Hepatocyte (in vitro differentiated cells): ENCODE results near the gene CDC42BPG. TPM values are rescaled to one million over a fixed set of nuclear protein-coding genes. Genes with fewer than 3 reads are reported as not detected.

Source experiments
- DNase-seq: peaks from one replicate; pipeline ENCODE4 v3.0.0-alpha.2; 2016; ENCODE audit warnings: low spot score
- H2AFZ ChIP-seq: fragments of 200-600 bp; sonication (generic); 2 replicates; pipeline ENCODE4 v1.6.0; 2016; ENCODE audit warnings: antibody characterized with exemption, mild to moderate bottlenecking
- H3K27ac ChIP-seq: fragments of 200-600 bp; sonication (generic); 2 replicates; pipeline ENCODE4 v1.5.1; 2016; ENCODE audit warnings: mild to moderate bottlenecking
- H3K27me3 ChIP-seq: fragments of 200-600 bp; sonication (generic); 2 replicates; pipeline ENCODE4 v1.6.1; 2016
- H3K36me3 ChIP-seq: fragments of 200-600 bp; sonication (generic); replicated peaks from 2 replicates; pipeline ENCODE4 v1.5.1; 2016; ENCODE audit warnings: low read depth; ENCODE audit not compliant: insufficient read depth
- H3K4me1 ChIP-seq: fragments of 200-600 bp; sonication (generic); 2 replicates; pipeline ENCODE4 v1.5.1; 2016; ENCODE audit warnings: mild to moderate bottlenecking, moderate library complexity; ENCODE audit not compliant: insufficient read depth
- H3K4me2 ChIP-seq: fragments of 200-600 bp; sonication (generic); 2 replicates; pipeline ENCODE4 v1.6.0; 2016
- H3K4me3 ChIP-seq: fragments of 200-600 bp; sonication (generic); 2 replicates; pipeline ENCODE4 v1.5.1; 2016; ENCODE audit warnings: mild to moderate bottlenecking
- H3K79me2 ChIP-seq: fragments of 200-600 bp; sonication (generic); 2 replicates; pipeline ENCODE4 v1.6.0; 2017; ENCODE audit warnings: mild to moderate bottlenecking
- H3K9me2 ChIP-seq: fragments of 200-600 bp; sonication (generic); replicated peaks from 2 replicates; pipeline ENCODE4 v1.6.0; 2017; ENCODE audit warnings: mild to moderate bottlenecking; ENCODE audit not compliant: insufficient read depth
- H3K9me3 ChIP-seq: fragments of 200-600 bp; sonication (generic); 2 replicates; pipeline ENCODE4 v1.5.1; 2016; ENCODE audit warnings: low read depth, mild to moderate bottlenecking
- H4K20me1 ChIP-seq: fragments of 200-600 bp; sonication (generic); 2 replicates; pipeline ENCODE4 v1.6.0; 2016; ENCODE audit warnings: mild to moderate bottlenecking; ENCODE audit not compliant: insufficient read depth, poor library complexity, severe bottlenecking
- EZH2 ChIP-seq: fragments of 200-600 bp; sonication (generic); IDR thresholded peaks from 2 replicates; pipeline ENCODE4 v1.6.1; 2016; ENCODE audit warnings: antibody characterized with exemption, mild to moderate bottlenecking, borderline replicate concordance
- EZH2phosphoT487 ChIP-seq: fragments of 200-600 bp; sonication (generic); IDR thresholded peaks from one replicate; pipeline ENCODE4 v1.6.1; 2018; ENCODE audit warnings: antibody characterized with exemption, mild to moderate bottlenecking, low read depth, moderate library complexity; ENCODE audit not compliant: unreplicated experiment, severe bottlenecking
- WGBS: methylation state at CpG from one replicate; pipeline ENCODE4 v1.1.6; 2016; ENCODE audit warnings: low lambda C conversion rate; ENCODE audit errors: missing lambda C conversion rate; 5-methylcytosine and 5-hydroxymethylcytosine counted together
- polyA plus RNA-seq: library from polyadenylated mRNA; unstranded; fragments of >200 nt; fragmentation: Nextera tagmentation; extraction: Ambion mirVana; gene quantifications from 2 replicates; pipeline ENCODE4 v1.2.1, GENCODE V29; 2016
- total RNA-seq: library from RNA; depleted of rRNA; stranded (reverse); fragments of >200 nt; gene quantifications from 2 replicates; pipeline ENCODE4 v1.2.3, GENCODE V29; 2014
- TF ChIP-seq, protein P1 (sequence below): fragments of 200-600 bp; sonication (generic); IDR thresholded peaks from 2 replicates; pipeline ENCODE4 v1.5.1; 2016; ENCODE audit warnings: antibody characterized with exemption, mild to moderate bottlenecking; ENCODE audit not compliant: poor library complexity

CDC42BPG gene
- total and polyA plus RNA-seq, 2 experiments from 2014 or later = 3.1 to 8.4 TPM

DNA sequence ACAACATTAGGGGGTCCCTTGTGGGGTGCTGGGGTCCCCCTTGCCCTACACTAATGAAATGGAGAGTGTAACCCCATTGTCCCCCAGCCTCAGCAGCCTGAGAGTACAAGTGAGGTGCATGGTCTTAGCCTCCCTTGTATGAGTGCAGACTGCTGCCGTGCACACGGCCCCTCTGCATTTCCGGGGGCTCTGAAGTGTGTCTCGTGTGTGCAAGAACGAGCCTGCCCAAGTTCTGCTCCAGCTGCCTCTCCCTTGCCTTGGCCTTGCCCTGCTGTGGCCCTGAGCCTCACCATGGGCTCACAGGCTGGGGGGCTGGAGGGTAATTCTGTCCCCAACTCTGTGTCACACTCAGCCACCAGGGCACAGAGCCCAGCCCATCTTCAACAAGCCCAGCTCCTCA lies 39.1 kb upstream of the CDC42BPG start:
- no peaks in the 10 kb centered on the region for H3K27me3 ChIP-seq
- H3K4me1 ChIP-seq = peaks cover 33% of the 10 kb centered on the region
- no peaks in the 10 kb centered on the region for H4K20me1 ChIP-seq
- no peaks in the 10 kb centered on the region for H3K9me3 ChIP-seq
- H3K4me2 ChIP-seq = no peak overlapping the region
- H3K9me2 ChIP-seq = no peaks in the 10 kb centered on the region
- TF ChIP-seq EZH2 (no peak), EZH2phosphoT487 (no peak)
- TF ChIP-seq, protein P1, sequence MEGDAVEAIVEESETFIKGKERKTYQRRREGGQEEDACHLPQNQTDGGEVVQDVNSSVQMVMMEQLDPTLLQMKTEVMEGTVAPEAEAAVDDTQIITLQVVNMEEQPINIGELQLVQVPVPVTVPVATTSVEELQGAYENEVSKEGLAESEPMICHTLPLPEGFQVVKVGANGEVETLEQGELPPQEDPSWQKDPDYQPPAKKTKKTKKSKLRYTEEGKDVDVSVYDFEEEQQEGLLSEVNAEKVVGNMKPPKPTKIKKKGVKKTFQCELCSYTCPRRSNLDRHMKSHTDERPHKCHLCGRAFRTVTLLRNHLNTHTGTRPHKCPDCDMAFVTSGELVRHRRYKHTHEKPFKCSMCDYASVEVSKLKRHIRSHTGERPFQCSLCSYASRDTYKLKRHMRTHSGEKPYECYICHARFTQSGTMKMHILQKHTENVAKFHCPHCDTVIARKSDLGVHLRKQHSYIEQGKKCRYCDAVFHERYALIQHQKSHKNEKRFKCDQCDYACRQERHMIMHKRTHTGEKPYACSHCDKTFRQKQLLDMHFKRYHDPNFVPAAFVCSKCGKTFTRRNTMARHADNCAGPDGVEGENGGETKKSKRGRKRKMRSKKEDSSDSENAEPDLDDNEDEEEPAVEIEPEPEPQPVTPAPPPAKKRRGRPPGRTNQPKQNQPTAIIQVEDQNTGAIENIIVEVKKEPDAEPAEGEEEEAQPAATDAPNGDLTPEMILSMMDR = no peak
- H3K4me3 ChIP-seq = no peak overlapping the region
- WGBS = 87% methylated on average over 5 of the region's 5 CpGs
- no peaks in the 10 kb centered on the region for H3K36me3 ChIP-seq
- H3K79me2 ChIP-seq = peaks cover 6% of the 10 kb centered on the region
- no peak overlapping the region for H2AFZ ChIP-seq
- no peak overlapping the region for H3K27ac ChIP-seq
- no peak for DNase-seq

GRCh38 chr11:64882243-64882642 lies 37.8 kb upstream of the CDC42BPG start:
- WGBS = 84% methylated on average over 5 of the region's 5 CpGs
- no peak overlapping the region for H3K4me2 ChIP-seq
- H3K27me3 ChIP-seq = no peaks in the 10 kb centered on the region
- H3K27ac ChIP-seq = no peak overlapping the region
- no peak overlapping the region for H2AFZ ChIP-seq
- peaks cover 6% of the 10 kb centered on the region for H4K20me1 ChIP-seq
- H3K79me2 ChIP-seq = peaks cover 17% of the 10 kb centered on the region
- H3K4me1 ChIP-seq = peaks cover 21% of the 10 kb centered on the region
- TF ChIP-seq, protein P1 = no peak
- TF ChIP-seq EZH2 = no peak
- TF ChIP-seq EZH2phosphoT487 = no peak
- H3K36me3 ChIP-seq = no peaks in the 10 kb centered on the region
- H3K9me2 ChIP-seq = no peaks in the 10 kb centered on the region
- DNase-seq = no peak
- H3K9me3 ChIP-seq = no peaks in the 10 kb centered on the region
- H3K4me3 ChIP-seq = no peak overlapping the region

- H3K4me2 ChIP-seq = no peak overlapping the region
- no peaks in the 10 kb centered on the region for H3K27me3 ChIP-seq
- TF ChIP-seq, protein P1 = no peak
- no peak for TF ChIP-seq EZH2
- no peak for TF ChIP-seq EZH2phosphoT487
- no peaks in the 10 kb centered on the region for H3K9me3 ChIP-seq
- no peak overlapping the region for H3K4me3 ChIP-seq
- DNase-seq = no peak
- H3K79me2 ChIP-seq = peaks cover 23% of the 10 kb centered on the region
- peaks cover 9% of the 10 kb centered on the region for H4K20me1 ChIP-seq
- WGBS = 83% methylated on average over 8 of the region's 8 CpGs
- no peaks in the 10 kb centered on the region for H3K9me2 ChIP-seq
- H3K27ac ChIP-seq = no peak overlapping the region
- no peak overlapping the region for H2AFZ ChIP-seq
- peaks cover 23% of the 10 kb centered on the region for H3K4me1 ChIP-seq
- H3K36me3 ChIP-seq = no peaks in the 10 kb centered on the region
Observed at GRCh38 chr11:64881476-64881875, 37.0 kb upstream of the CDC42BPG start.
